ENCODE data around the gene SDS.

SDS gene

GRCh38 chr12:113403435-113404415 lies at the start of gene SDS:
TSS of gene SDS (minus strand) at chr12:113403887. CDS start at chr12:113399708, 4,179 bp downstream.
- Histone ChIP-seq H4K20me1 (ENCODE audit: insufficient read depth, low read length) (no peaks in the 10 kb centered on the region), H3K27me3 (replicated peaks; ENCODE audit: insufficient read depth, low read length) (no peaks in the 10 kb centered on the region), H3K9ac (ENCODE audit: low read length) (no peak within 1 kb of the TSS), H3K4me3 (ENCODE audit: low read length) (no peak within 1 kb of the TSS), H3K79me2 (ENCODE audit: low read length) (no peaks in the 10 kb centered on the region), H3K9me2 (replicated peaks; ENCODE audit: insufficient read depth, low read length) (no peaks in the 10 kb centered on the region), H3K36me3 (replicated peaks; ENCODE audit: insufficient read depth, low read length) (no peaks in the 10 kb centered on the region), H3K27ac (ENCODE audit: low read length) (no peak within 1 kb of the TSS), H3K4me2 (ENCODE audit: low read depth, low read length) (no peak within 1 kb of the TSS), H3K4me1 (ENCODE audit: low read length) (no peaks in the 10 kb centered on the region), H3F3A (ENCODE audit: insufficient read depth, low read length) (no peaks in the 10 kb centered on the region), H2AFZ (ENCODE audit: low read length) (no peak within 1 kb of the TSS), H3K9me3 (replicated peaks; ENCODE audit: insufficient read depth, low read length) (no peaks in the 10 kb centered on the region)
- DNase-seq, result no peak
- TF ChIP-seq, protein P1, sequence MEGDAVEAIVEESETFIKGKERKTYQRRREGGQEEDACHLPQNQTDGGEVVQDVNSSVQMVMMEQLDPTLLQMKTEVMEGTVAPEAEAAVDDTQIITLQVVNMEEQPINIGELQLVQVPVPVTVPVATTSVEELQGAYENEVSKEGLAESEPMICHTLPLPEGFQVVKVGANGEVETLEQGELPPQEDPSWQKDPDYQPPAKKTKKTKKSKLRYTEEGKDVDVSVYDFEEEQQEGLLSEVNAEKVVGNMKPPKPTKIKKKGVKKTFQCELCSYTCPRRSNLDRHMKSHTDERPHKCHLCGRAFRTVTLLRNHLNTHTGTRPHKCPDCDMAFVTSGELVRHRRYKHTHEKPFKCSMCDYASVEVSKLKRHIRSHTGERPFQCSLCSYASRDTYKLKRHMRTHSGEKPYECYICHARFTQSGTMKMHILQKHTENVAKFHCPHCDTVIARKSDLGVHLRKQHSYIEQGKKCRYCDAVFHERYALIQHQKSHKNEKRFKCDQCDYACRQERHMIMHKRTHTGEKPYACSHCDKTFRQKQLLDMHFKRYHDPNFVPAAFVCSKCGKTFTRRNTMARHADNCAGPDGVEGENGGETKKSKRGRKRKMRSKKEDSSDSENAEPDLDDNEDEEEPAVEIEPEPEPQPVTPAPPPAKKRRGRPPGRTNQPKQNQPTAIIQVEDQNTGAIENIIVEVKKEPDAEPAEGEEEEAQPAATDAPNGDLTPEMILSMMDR (IDR thresholded peaks at IDR 0.05; ENCODE audit: low read length), result no peak

DNA sequence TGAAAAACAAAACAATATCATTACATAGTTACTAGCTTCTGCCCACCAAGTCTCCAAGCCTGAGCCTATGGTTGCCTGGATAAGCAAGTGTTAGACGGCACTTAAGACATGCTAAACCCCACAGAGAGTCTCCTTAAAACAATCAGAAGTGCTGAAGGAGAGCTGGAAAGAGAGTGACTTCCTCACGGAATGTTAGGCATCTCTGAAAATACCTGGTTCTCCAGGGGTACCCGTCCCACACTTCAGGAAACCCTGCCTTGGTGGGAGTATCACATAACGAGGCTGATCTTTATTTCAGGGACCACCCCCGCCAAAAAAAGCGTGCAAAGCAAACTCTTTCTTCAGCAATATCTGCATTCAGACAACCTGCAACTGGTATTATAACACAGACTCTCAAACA lies 49.6 kb upstream of the SDS start:
- Histone ChIP-seq H2AFZ (ENCODE audit: low read length) (no peak overlapping the region), H3K4me3 (ENCODE audit: low read length) (no peak overlapping the region), H4K20me1 (ENCODE audit: insufficient read depth, low read length) (no peaks in the 10 kb centered on the region), H3K27me3 (replicated peaks; ENCODE audit: insufficient read depth, low read length) (no peaks in the 10 kb centered on the region), H3F3A (ENCODE audit: insufficient read depth, low read length) (no peaks in the 10 kb centered on the region), H3K9me2 (replicated peaks; ENCODE audit: insufficient read depth, low read length) (no peaks in the 10 kb centered on the region), H3K4me1 (ENCODE audit: low read length) (no peaks in the 10 kb centered on the region), H3K4me2 (ENCODE audit: low read depth, low read length) (no peak overlapping the region), H3K9me3 (replicated peaks; ENCODE audit: insufficient read depth, low read length) (no peaks in the 10 kb centered on the region), H3K36me3 (replicated peaks; ENCODE audit: insufficient read depth, low read length) (no peaks in the 10 kb centered on the region), H3K9ac (ENCODE audit: low read length) (no peak overlapping the region), H3K79me2 (ENCODE audit: low read length) (no peaks in the 10 kb centered on the region), H3K27ac (ENCODE audit: low read length) (no peak overlapping the region)
- DNase-seq, result no peak
- no peak for TF ChIP-seq EZH2phosphoT487 (IDR thresholded peaks at IDR 0.05; ENCODE audit: low read length)
- TF ChIP-seq EZH2 (optimal IDR thresholded peaks at IDR 0.05; ENCODE audit: low read depth, low read length), result no peak
- TF ChIP-seq, protein P1 (IDR thresholded peaks at IDR 0.05; ENCODE audit: low read length), result no peak

DNA sequence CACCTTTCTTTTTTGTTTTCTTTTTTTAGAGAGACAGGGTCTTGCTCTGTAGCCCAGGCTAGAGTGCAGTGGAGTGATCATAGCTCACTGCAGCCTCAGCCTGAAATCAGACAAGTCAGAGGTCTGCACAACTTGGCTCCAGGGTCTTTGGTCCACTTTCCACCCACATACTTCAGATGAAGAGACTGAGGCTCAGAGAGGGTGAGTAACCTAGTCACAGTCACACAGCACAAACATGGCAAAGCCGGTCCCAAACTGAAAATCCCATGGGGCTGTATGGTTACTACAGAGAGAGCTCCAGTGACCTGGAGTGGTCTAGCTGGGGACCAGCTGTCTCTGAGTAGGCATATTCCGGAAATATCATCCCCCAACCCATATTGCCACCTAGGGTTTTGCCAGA lies 48.8 kb upstream of the SDS start:
- no peaks in the 10 kb centered on the region for H3K79me2 ChIP-seq (ENCODE audit: low read length)
- no peaks in the 10 kb centered on the region for H3K27me3 ChIP-seq (replicated peaks; ENCODE audit: insufficient read depth, low read length)
- H4K20me1 ChIP-seq (ENCODE audit: insufficient read depth, low read length), result no peaks in the 10 kb centered on the region
- no peaks in the 10 kb centered on the region for H3K4me1 ChIP-seq (ENCODE audit: low read length)
- H3K4me2 ChIP-seq (ENCODE audit: low read depth, low read length), result no peak overlapping the region
- H3K36me3 ChIP-seq (replicated peaks; ENCODE audit: insufficient read depth, low read length), result no peaks in the 10 kb centered on the region
- H3K9me3 ChIP-seq (replicated peaks; ENCODE audit: insufficient read depth, low read length), result no peaks in the 10 kb centered on the region
- no peak overlapping the region for H3K27ac ChIP-seq (ENCODE audit: low read length)
- no peak overlapping the region for H3K9ac ChIP-seq (ENCODE audit: low read length)
- H2AFZ ChIP-seq (ENCODE audit: low read length), result no peak overlapping the region
- H3F3A ChIP-seq (ENCODE audit: insufficient read depth, low read length), result no peaks in the 10 kb centered on the region
- no peak overlapping the region for H3K4me3 ChIP-seq (ENCODE audit: low read length)
- no peak for TF ChIP-seq EZH2 (optimal IDR thresholded peaks at IDR 0.05; ENCODE audit: low read depth, low read length)
- TF ChIP-seq EZH2phosphoT487 (IDR thresholded peaks at IDR 0.05; ENCODE audit: low read length), result no peak
- TF ChIP-seq, protein P1 (IDR thresholded peaks at IDR 0.05; ENCODE audit: low read length), result no peak
- no peaks in the 10 kb centered on the region for H3K9me2 ChIP-seq (replicated peaks; ENCODE audit: insufficient read depth, low read length)
- DNase-seq, result no peak

Measured in MM.1S (cell line).